Immature natural killer cell (primary cell): ENCODE measurements around the gene APLF. TPM values are rescaled to one million over a fixed set of nuclear protein-coding genes. Genes with fewer than 3 reads are reported as not detected.
"Not testable (repeated sequence)": the region's sequence is repeated elsewhere in the genome, so short reads cannot be mapped to it uniquely, and the experiment has no call there.

ENCODE experiments used
- DNase-seq, 3 donors: peaks; one replicate each; pipeline ENCODE4 v3.0.0; 2022; ENCODE audit warnings: mixed read lengths in 1 of 3
- H3K27ac Mint-ChIP-seq, 6 donors: one replicate each; pipeline ENCODE4 v1.8.0; 2020; ENCODE audit warnings: mixed read lengths in 6 of 6, mild to moderate bottlenecking in 5 of 6, inconsistent platforms in 4 of 6, moderate library complexity in 3 of 6
- H3K27me3 Mint-ChIP-seq, 3 donors: one replicate each; pipeline ENCODE4 v1.8.0; 2020 to 2021; ENCODE audit warnings: low read depth in 3 of 3, mild to moderate bottlenecking in 3 of 3, mixed read lengths in 3 of 3, moderate library complexity in 3 of 3, inconsistent platforms in 1 of 3
- H3K36me3 Mint-ChIP-seq, 3 donors: one replicate each; pipeline ENCODE4 v1.8.0; 2020; ENCODE audit warnings: mixed read lengths in 3 of 3, inconsistent platforms in 2 of 3, mild to moderate bottlenecking in 2 of 3
- H3K4me1 Mint-ChIP-seq, 2 donors: one replicate each; pipeline ENCODE4 v1.8.0; 2020; ENCODE audit warnings: inconsistent platforms in 2 of 2, mild to moderate bottlenecking in 2 of 2, mixed read lengths in 2 of 2, moderate library complexity in 1 of 2
- H3K4me3 Mint-ChIP-seq, 5 donors: one replicate each; pipeline ENCODE4 v1.8.0; 2020; ENCODE audit warnings: mild to moderate bottlenecking in 5 of 5, mixed read lengths in 5 of 5, inconsistent platforms in 3 of 5, moderate library complexity in 3 of 5
- H3K9me3 Mint-ChIP-seq, 6 donors: one replicate each; pipeline ENCODE4 v1.8.0; 2020; ENCODE audit warnings: mild to moderate bottlenecking in 6 of 6, mixed read lengths in 6 of 6, inconsistent platforms in 4 of 6, moderate library complexity in 3 of 6
- polyA plus RNA-seq, 3 donors: library from polyadenylated mRNA; unstranded; fragments of 300-500 nt; fragmentation: Illumina TruSeq; gene quantifications; one replicate each; pipeline ENCODE4 v1.2.3, GENCODE V29; 2021

The APLF gene
- polyA plus RNA-seq, 3 donors from 2014 or later: 0.74 to 0.97 TPM; not detected in 1

GRCh38 chr2:68429311-68429826 lies 38.0 kb upstream of the APLF start:
- no peak overlapping the region for H3K4me3 Mint-ChIP-seq
- H3K36me3 Mint-ChIP-seq: no peaks in the 10 kb centered on the region
- H3K9me3 Mint-ChIP-seq: no peaks in the 10 kb centered on the region
- DNase-seq: no peak
- H3K4me1 Mint-ChIP-seq: peaks cover 9 to 40% of the 10 kb centered on the region in 2 donors
- peaks cover 0 to 3% (median 0%) of the 10 kb centered on the region in 3 donors for H3K27me3 Mint-ChIP-seq
- H3K27ac Mint-ChIP-seq: peak overlapping the region in 1 of 6 donors; percentile 28

- Mint-ChIP-seq H3K27ac (no peak overlapping the region), H3K4me1 (peaks cover 24 to 48% of the 10 kb centered on the region in 2 donors), H3K36me3 (no peaks in the 10 kb centered on the region), H3K27me3 (peaks cover 0 to 3% (median 0%) of the 10 kb centered on the region in 3 donors), H3K4me3 (no peak overlapping the region), H3K9me3 (no peaks in the 10 kb centered on the region)
- DNase-seq: no peak
These were observed 35.9 kb upstream of the APLF start for GRCh38 chr2:68431316-68431972.

GRCh38 chr2:68432696-68433658 lies 34.4 kb upstream of the APLF start:
- Mint-ChIP-seq H3K4me3 (no peak overlapping the region), H3K4me1 (peaks cover 25 to 34% of the 10 kb centered on the region in 2 donors), H3K36me3 (no peaks in the 10 kb centered on the region), H3K27me3 (peaks cover 0 to 1% (median 0%) of the 10 kb centered on the region in 3 donors), H3K27ac (peak overlapping the region in 3 of 6 donors; percentile 8 to 55 (median 52)), H3K9me3 (no peaks in the 10 kb centered on the region)
- no peak for DNase-seq

- DNase-seq: no peak
- Mint-ChIP-seq H3K27me3 (peaks cover 0 to 2% (median 1%) of the 10 kb centered on the region in 3 donors), H3K4me1 (peaks cover 43 to 44% of the 10 kb centered on the region in 2 donors), H3K36me3 (no peaks in the 10 kb centered on the region), H3K27ac (peak overlapping the region in 1 of 6 donors; percentile 51), H3K4me3 (no peak overlapping the region), H3K9me3 (no peaks in the 10 kb centered on the region)
These were observed 32.4 kb upstream of the APLF start for GRCh38 chr2:68434981-68435380.

GRCh38 chr2:68435615-68436014 lies 31.8 kb upstream of the APLF start:
- Mint-ChIP-seq H3K36me3 (no peaks in the 10 kb centered on the region), H3K27ac (peak overlapping the region in 1 of 6 donors; percentile 8), H3K9me3 (no peaks in the 10 kb centered on the region), H3K4me1 (peaks cover 48 to 50% of the 10 kb centered on the region in 2 donors), H3K4me3 (no peak overlapping the region), H3K27me3 (peaks cover 0 to 3% (median 2%) of the 10 kb centered on the region in 3 donors)
- no peak for DNase-seq

- DNase-seq: no peak
- Mint-ChIP-seq H3K27ac (peak overlapping the region in 4 of 6 donors; percentile 8 to 72 (median 36)), H3K27me3 (peaks cover 2 to 8% (median 7%) of the 10 kb centered on the region in 3 donors), H3K36me3 (no peaks in the 10 kb centered on the region), H3K4me3 (no peak overlapping the region), H3K9me3 (no peaks in the 10 kb centered on the region), H3K4me1 (peaks cover 55 to 57% of the 10 kb centered on the region in 2 donors)
These were observed 31.1 kb upstream of the APLF start for GRCh38 chr2:68436270-68436669.

GRCh38 chr2:68438455-68439303 lies 28.7 kb upstream of the APLF start:
- H3K4me1 Mint-ChIP-seq: peaks cover 47 to 56% of the 10 kb centered on the region in 2 donors
- no peaks in the 10 kb centered on the region for H3K36me3 Mint-ChIP-seq
- H3K27ac Mint-ChIP-seq: peak overlapping the region; percentile 51 to 95 (median 78)
- no peak for DNase-seq
- peaks cover 2 to 10% (median 7%) of the 10 kb centered on the region in 3 donors for H3K27me3 Mint-ChIP-seq
- H3K9me3 Mint-ChIP-seq: no peaks in the 10 kb centered on the region
- H3K4me3 Mint-ChIP-seq: peak overlapping the region in 2 of 5 donors; percentile 16 to 27

GRCh38 chr2:68441179-68441993 lies 26.0 kb upstream of the APLF start:
- Mint-ChIP-seq H3K36me3 (no peaks in the 10 kb centered on the region), H3K27me3 (peaks cover 2 to 10% (median 7%) of the 10 kb centered on the region in 3 donors), H3K27ac (peak overlapping the region; percentile 95 to 97 (median 96)), H3K9me3 (no peaks in the 10 kb centered on the region), H3K4me3 (peak overlapping the region; percentile 74 to 87 (median 78)), H3K4me1 (peaks cover 39 to 41% of the 10 kb centered on the region in 2 donors)
- peak; percentile 85 to 89 (median 85) for DNase-seq

GRCh38 chr2:68441994-68442322 lies 25.4 kb upstream of the APLF start:
- Mint-ChIP-seq H3K27ac (peak overlapping the region in 5 of 6 donors; percentile 95 to 97 (median 96)), H3K36me3 (no peaks in the 10 kb centered on the region), H3K4me3 (no peak overlapping the region), H3K9me3 (peaks cover 0 to under 1% (median 0%) of the 10 kb centered on the region in 6 donors), H3K4me1 (peaks cover 38 to 40% of the 10 kb centered on the region in 2 donors), H3K27me3 (peaks cover 2 to 10% (median 7%) of the 10 kb centered on the region in 3 donors)
- no peak for DNase-seq

GRCh38 chr2:68446425-68446824 lies 21.0 kb upstream of the APLF start:
- H3K36me3 Mint-ChIP-seq, H3K27me3 Mint-ChIP-seq, DNase-seq, H3K27ac Mint-ChIP-seq, H3K4me1 Mint-ChIP-seq, H3K4me3 Mint-ChIP-seq: not testable (repeated sequence)
- peaks cover 0 to 10% (median 7%) of the 10 kb centered on the region in 6 donors for H3K9me3 Mint-ChIP-seq

- Mint-ChIP-seq H3K9me3 (peaks cover 0 to 10% (median 7%) of the 10 kb centered on the region in 6 donors), H3K4me1 (peaks cover 2 to 3% of the 10 kb centered on the region in 2 donors), H3K27ac (no peak overlapping the region), H3K4me3 (no peak overlapping the region), H3K27me3 (peaks cover 4 to 6% (median 5%) of the 10 kb centered on the region in 3 donors), H3K36me3 (peaks cover 0 to 3% (median 0%) of the 10 kb centered on the region in 3 donors)
- DNase-seq: no peak
These were observed 20.3 kb upstream of the APLF start for GRCh38 chr2:68447118-68447517.
